OCI-LY7 (cell line): ENCODE measurements around the gene TPM1. TPM values are rescaled to one million over a fixed set of nuclear protein-coding genes. Genes with fewer than 3 reads are reported as not detected.

Source experiments
- BruUV-seq: library from RNA; stranded (reverse); fragments of 400-500 nt; replicated peaks from 2 replicates; lab custom pipeline; 2021; lab: Mats Ljungman, UMichigan
- CTCF ChIA-PET: fragments of 300-600 bp; sonication (Branson Sonifier 250); formaldehyde crosslinking; loops from one replicate; lab custom pipeline; 2022; ENCODE audit warnings: antibody characterized with exemption; ENCODE audit not compliant: unreplicated experiment; lab: Charles Lee
- POLR2A ChIA-PET: fragments of 300-600 bp; sonication (Branson Sonifier 250); formaldehyde crosslinking; loops from one replicate; lab custom pipeline; 2022; ENCODE audit warnings: antibody characterized with exemption; lab: Charles Lee
- DNase-seq: peaks from one replicate; pipeline ENCODE4 v3.0.0-alpha.2; 2015; ENCODE audit warnings: low spot score
- H2AFZ ChIP-seq: fragments of 200-600 bp; sonication (generic), shearing (Covaris generic); 2 replicates; pipeline ENCODE4 v1.6.1; 2014; ENCODE audit warnings: mild to moderate bottlenecking, antibody characterized with exemption, low read length, moderate library complexity
- H3K27ac ChIP-seq: fragments of 200-600 bp; sonication (generic); 2 replicates; pipeline ENCODE4 v1.5.1; 2014; ENCODE audit warnings: mixed run types, low read depth, mild to moderate bottlenecking, moderate library complexity, low read length, inconsistent platforms; ENCODE audit not compliant: poor library complexity, severe bottlenecking
- H3K36me3 ChIP-seq: fragments of 200-600 bp; sonication (generic); 2 replicates; pipeline ENCODE4 v1.6.1; 2014; ENCODE audit warnings: mild to moderate bottlenecking, antibody characterized with exemption, low read length, moderate library complexity, mixed read lengths; ENCODE audit not compliant: insufficient read depth
- H3K4me1 ChIP-seq: fragments of 200-600 bp; sonication (generic); 2 replicates; pipeline ENCODE4 v1.5.1; 2014; ENCODE audit warnings: mild to moderate bottlenecking, low read length; ENCODE audit not compliant: insufficient read depth, poor library complexity, severe bottlenecking
- H3K4me2 ChIP-seq: fragments of 200-600 bp; sonication (generic); 2 replicates; pipeline ENCODE4 v1.6.1; 2014; ENCODE audit warnings: mild to moderate bottlenecking, low read length
- H3K4me3 ChIP-seq: fragments of 200-600 bp; sonication (generic); 2 replicates; pipeline ENCODE4 v1.5.1; 2014; ENCODE audit warnings: mild to moderate bottlenecking, low read depth, low read length; ENCODE audit not compliant: poor library complexity, severe bottlenecking
- H3K79me2 ChIP-seq: fragments of 200-600 bp; sonication (generic); 2 replicates; pipeline ENCODE4 v1.6.1; 2016; ENCODE audit warnings: low read depth, mild to moderate bottlenecking, low read length, moderate library complexity, mixed read lengths; ENCODE audit not compliant: insufficient read depth
- H3K9me2 ChIP-seq: fragments of 200-600 bp; sonication (generic); 2 replicates; pipeline ENCODE4 v1.6.1; 2016; ENCODE audit warnings: mild to moderate bottlenecking, low read length, mixed read lengths; ENCODE audit not compliant: insufficient read depth
- H3K9me3 ChIP-seq: fragments of 200-600 bp; sonication (generic); 2 replicates; pipeline ENCODE4 v1.6.1; 2014; ENCODE audit warnings: mild to moderate bottlenecking, mixed run types, low read length, mixed read lengths
- H4K20me1 ChIP-seq: fragments of 200-600 bp; sonication (generic); 2 replicates; pipeline ENCODE4 v1.6.1; 2014; ENCODE audit warnings: mild to moderate bottlenecking, antibody characterized with exemption, low read length, moderate library complexity, mixed read lengths; ENCODE audit not compliant: insufficient read depth
- CTCF ChIP-seq: fragments of 200-600 bp; sonication (generic); conservative IDR thresholded peaks from 2 replicates; pipeline ENCODE4 v1.5.1; 2014; ENCODE audit warnings: mild to moderate bottlenecking, antibody characterized with exemption, low read length, moderate library complexity, mixed read lengths
- EZH2phosphoT487 ChIP-seq: fragments of 200-600 bp; sonication (generic); IDR thresholded peaks from 2 replicates; pipeline ENCODE4 v1.6.1; 2018; ENCODE audit warnings: low read depth, borderline replicate concordance, mild to moderate bottlenecking, mixed run types, antibody characterized with exemption, low read length, moderate library complexity, mixed read lengths
- intact Hi-C: fragments of 100-400 bp; cut with micrococcal nuclease; formaldehyde crosslinking; loops from one replicate; pipeline ENCODE4 v1.10.0; 2022; ENCODE audit not compliant: unreplicated experiment
- total RNA-seq, 2 experiments: library from RNA; depleted of rRNA in 1 of 2; stranded (reverse); fragments of >200 nt in 1 of 2; shearing (Covaris generic) in 1 of 2; gene quantifications; 2 replicates each; pipeline ENCODE4 v1.2.3, GENCODE V29; 2014 to 2022

TPM1 gene
- total RNA-seq, 2 experiments from 2014 or later: 19.3 to 19.9 TPM

DNA sequence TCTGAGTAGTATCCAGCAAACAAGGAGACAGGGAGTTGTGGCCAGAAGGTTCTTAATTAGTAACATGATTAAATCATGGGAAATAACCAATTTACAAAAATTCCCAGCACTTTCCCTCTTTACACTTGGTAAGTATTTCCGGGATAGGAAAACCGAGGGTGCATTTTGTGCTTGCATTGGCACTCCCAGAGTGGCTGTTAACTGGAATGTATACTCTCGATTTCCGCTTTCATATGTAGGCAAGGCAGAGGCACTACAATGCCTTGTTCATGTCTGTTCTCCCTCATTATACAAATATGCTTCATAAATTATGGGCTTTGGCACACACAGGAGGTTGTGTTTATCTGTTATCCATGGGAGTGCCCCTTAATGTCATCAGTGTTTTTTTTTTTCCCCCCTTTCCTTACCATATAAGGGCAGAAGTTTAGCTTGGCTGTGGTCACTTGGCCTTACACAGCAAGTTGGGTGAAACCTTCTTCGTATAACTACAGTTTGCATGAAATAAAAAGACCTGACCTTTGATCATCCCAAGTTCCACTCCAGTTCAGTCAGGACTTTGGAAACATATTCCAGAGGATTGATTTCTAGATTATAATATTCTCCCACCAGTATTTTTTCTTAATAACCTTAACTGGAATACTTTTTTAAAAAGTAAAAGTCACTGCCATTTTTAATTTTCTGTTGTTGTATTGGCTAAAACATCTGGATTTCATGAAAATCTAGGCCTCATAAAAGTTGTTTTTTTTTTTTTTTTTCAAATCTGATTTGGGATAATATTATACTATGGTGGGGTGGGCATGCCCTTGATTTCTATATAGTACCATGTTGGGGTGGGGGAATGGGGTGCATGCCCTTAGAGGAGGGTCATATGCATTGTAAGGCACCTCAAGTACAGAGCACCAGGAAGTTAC is 8.9 kb downstream of the TPM1 start:
- Histone ChIP-seq H3K79me2 (no peaks in the 10 kb centered on the region), H3K4me2 (no peak overlapping the region), H3K9me3 (no peaks in the 10 kb centered on the region), H3K36me3 (no peaks in the 10 kb centered on the region), H3K27ac (no peak overlapping the region), H3K4me3 (no peak overlapping the region), H3K4me1 (peaks cover 20% of the 10 kb centered on the region), H3K9me2 (no peaks in the 10 kb centered on the region), H2AFZ (no peak overlapping the region), H4K20me1 (no peaks in the 10 kb centered on the region)
- no TSS peak for BruUV-seq
- TF ChIP-seq EZH2phosphoT487: no peak
- TF ChIP-seq CTCF: no peak
- DNase-seq: no peak
- CTCF ChIA-PET: no interaction called here
- POLR2A ChIA-PET: interaction anchor here (0.6 kb wide), 1 partner anchor 27 kb away, joined by 3 read pairs; no protein-coding TSS in a partner anchor
- intact Hi-C loops: no loop called here

- Histone ChIP-seq H3K9me2 (no peaks in the 10 kb centered on the region), H3K36me3 (no peaks in the 10 kb centered on the region), H2AFZ (no peak overlapping the region), H4K20me1 (no peaks in the 10 kb centered on the region), H3K27ac (no peak overlapping the region), H3K4me2 (no peak overlapping the region), H3K4me3 (no peak overlapping the region), H3K4me1 (peaks cover 20% of the 10 kb centered on the region), H3K79me2 (no peaks in the 10 kb centered on the region), H3K9me3 (no peaks in the 10 kb centered on the region)
- no peak for TF ChIP-seq EZH2phosphoT487
- no peak for TF ChIP-seq CTCF
- ChIA-PET CTCF (no interaction called here), POLR2A (no interaction called here)
- DNase-seq: no peak
- BruUV-seq: no TSS peak
- intact Hi-C loops: no loop called here
Observed at GRCh38 chr15:63052077-63052841, 9.7 kb downstream of the TPM1 start.
